ENCODE measurements around the gene STAP2. TPM values are rescaled to one million over a fixed set of nuclear protein-coding genes. Genes with fewer than 3 reads are reported as not detected.
A peak's percentile ranks its signal among the peaks of the same experiment; 100 is the strongest.

STAP2 gene
- total and polyA plus RNA-seq, 9 of the 15 experiments (the other 6 are each of a cell fraction or from before 2014, with no cell fraction given): 1.2 to 9.8 (median 4.5) TPM

DNA sequence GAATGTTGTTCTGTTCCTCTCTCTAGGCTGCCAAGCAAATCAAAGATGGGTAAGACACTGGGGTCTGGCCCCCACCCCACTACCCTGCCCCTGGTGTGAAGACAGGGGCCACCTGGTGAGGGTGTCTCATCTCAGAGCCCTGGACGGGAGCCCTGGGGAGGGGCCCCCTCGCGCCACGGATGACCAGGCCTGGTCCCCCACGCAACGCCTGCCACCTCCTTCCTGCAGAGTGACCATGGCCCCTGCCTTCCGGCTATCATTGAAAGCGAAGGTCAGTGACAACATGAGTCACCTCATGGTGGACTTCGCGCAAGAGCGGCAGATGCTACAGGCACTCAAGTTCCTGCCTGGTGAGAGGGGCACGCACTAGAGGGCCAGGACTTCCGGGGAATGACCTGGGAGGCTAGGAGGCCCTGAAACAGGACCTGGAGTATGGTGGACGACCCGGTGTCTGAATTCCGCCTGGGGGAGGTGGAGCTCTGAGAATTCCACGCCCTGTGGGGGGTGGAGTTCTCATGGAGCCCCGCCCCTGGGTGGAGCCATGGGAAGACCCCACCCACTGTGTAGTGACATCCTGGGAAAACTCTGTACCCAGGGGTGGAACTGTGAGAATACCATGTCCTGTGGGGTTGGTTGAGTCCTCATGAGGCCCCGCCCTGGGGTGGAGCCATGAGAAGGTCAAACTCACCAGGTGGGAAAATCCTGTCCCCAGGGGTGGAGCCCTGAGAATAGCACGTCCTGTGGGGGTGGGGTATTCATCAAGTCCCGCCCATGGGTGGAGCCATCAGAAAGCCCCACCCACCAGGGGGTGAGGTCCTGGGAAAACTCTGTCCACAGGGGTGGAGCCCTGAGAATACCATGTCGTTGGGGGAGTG, 28.1 kb downstream of the STAP2 start (continued):
- TF ChIP-seq ATF1 (CRISPR knock-in tag; IDR thresholded peaks at IDR 0.05) (no peak), ATF1 (tag; IDR thresholded peaks at IDR 0.05) (no peak; the same call in 1 of the 2 replicates), FOXK2 (conservative IDR thresholded peaks at IDR 0.05 in 1 of 2, IDR thresholded peaks at IDR 0.05 in 1 of 2; ENCODE audit: low read depth in 2 of 2) (peak in 1 of 2 experiments; percentile 14; a peak in 1 of 4 replicates), RBM25 (IDR thresholded peaks at IDR 0.05; ENCODE audit: low read depth, low read length, severe bottlenecking) (no peak), NCOA4 (IDR thresholded peaks at IDR 0.05; ENCODE audit: partially characterized antibody) (no peak), DACH1 (IDR thresholded peaks at IDR 0.05; ENCODE audit: partially characterized antibody) (no peak), C11orf30 (IDR thresholded peaks at IDR 0.05; ENCODE audit: low read depth) (no peak), SLC30A9 (CRISPR knock-in tag; IDR thresholded peaks at IDR 0.05) (no peak), ZNF134 (CRISPR knock-in tag; conservative IDR thresholded peaks at IDR 0.05) (no peak), HDAC8 (tag; IDR thresholded peaks at IDR 0.05) (no peak), POLR2G (IDR thresholded peaks at IDR 0.05; ENCODE audit: low read depth, low read length) (peak; percentile 79), KLF6 (CRISPR knock-in tag; IDR thresholded peaks at IDR 0.05; ENCODE audit: borderline replicate concordance) (no peak), ZNF830 (CRISPR knock-in tag; IDR thresholded peaks at IDR 0.05) (no peak), SPI1 (IDR thresholded peaks at IDR 0.05; ENCODE audit: borderline replicate concordance, low read depth, low read length) (no peak), SRSF1 (IDR thresholded peaks at IDR 0.05; ENCODE audit: low read depth, low read length) (no peak), KAT7 (CRISPR knock-in tag; IDR thresholded peaks at IDR 0.05; ENCODE audit: borderline replicate concordance) (no peak), FOSL1 (tag; conservative IDR thresholded peaks at IDR 0.05) (peak; percentile 88)
- TF ChIP-seq, protein P1, sequence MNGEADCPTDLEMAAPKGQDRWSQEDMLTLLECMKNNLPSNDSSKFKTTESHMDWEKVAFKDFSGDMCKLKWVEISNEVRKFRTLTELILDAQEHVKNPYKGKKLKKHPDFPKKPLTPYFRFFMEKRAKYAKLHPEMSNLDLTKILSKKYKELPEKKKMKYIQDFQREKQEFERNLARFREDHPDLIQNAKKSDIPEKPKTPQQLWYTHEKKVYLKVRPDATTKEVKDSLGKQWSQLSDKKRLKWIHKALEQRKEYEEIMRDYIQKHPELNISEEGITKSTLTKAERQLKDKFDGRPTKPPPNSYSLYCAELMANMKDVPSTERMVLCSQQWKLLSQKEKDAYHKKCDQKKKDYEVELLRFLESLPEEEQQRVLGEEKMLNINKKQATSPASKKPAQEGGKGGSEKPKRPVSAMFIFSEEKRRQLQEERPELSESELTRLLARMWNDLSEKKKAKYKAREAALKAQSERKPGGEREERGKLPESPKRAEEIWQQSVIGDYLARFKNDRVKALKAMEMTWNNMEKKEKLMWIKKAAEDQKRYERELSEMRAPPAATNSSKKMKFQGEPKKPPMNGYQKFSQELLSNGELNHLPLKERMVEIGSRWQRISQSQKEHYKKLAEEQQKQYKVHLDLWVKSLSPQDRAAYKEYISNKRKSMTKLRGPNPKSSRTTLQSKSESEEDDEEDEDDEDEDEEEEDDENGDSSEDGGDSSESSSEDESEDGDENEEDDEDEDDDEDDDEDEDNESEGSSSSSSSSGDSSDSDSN (IDR thresholded peaks at IDR 0.05; ENCODE audit: borderline replicate concordance in 1 of 2, low read depth in 2 of 2, low read length in 2 of 2): 0 out of 4 replicates have a peak, but pooled peaks of 1 of the 2 experiments have one; percentile 19
- TF ChIP-seq, protein P2, sequence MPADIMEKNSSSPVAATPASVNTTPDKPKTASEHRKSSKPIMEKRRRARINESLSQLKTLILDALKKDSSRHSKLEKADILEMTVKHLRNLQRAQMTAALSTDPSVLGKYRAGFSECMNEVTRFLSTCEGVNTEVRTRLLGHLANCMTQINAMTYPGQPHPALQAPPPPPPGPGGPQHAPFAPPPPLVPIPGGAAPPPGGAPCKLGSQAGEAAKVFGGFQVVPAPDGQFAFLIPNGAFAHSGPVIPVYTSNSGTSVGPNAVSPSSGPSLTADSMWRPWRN (IDR thresholded peaks at IDR 0.05; ENCODE audit: low read depth): no peak
- TF ChIP-seq, protein P3, sequence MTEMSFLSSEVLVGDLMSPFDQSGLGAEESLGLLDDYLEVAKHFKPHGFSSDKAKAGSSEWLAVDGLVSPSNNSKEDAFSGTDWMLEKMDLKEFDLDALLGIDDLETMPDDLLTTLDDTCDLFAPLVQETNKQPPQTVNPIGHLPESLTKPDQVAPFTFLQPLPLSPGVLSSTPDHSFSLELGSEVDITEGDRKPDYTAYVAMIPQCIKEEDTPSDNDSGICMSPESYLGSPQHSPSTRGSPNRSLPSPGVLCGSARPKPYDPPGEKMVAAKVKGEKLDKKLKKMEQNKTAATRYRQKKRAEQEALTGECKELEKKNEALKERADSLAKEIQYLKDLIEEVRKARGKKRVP (CRISPR knock-in tag; IDR thresholded peaks at IDR 0.05): no peak
- TF ChIP-seq, protein P4, sequence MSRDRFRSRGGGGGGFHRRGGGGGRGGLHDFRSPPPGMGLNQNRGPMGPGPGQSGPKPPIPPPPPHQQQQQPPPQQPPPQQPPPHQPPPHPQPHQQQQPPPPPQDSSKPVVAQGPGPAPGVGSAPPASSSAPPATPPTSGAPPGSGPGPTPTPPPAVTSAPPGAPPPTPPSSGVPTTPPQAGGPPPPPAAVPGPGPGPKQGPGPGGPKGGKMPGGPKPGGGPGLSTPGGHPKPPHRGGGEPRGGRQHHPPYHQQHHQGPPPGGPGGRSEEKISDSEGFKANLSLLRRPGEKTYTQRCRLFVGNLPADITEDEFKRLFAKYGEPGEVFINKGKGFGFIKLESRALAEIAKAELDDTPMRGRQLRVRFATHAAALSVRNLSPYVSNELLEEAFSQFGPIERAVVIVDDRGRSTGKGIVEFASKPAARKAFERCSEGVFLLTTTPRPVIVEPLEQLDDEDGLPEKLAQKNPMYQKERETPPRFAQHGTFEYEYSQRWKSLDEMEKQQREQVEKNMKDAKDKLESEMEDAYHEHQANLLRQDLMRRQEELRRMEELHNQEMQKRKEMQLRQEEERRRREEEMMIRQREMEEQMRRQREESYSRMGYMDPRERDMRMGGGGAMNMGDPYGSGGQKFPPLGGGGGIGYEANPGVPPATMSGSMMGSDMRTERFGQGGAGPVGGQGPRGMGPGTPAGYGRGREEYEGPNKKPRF (IDR thresholded peaks at IDR 0.05; ENCODE audit: low read depth, low read length): no peak
